Effector CD8-positive, alpha-beta T cell (primary cell): ENCODE data around the gene HTR2B.
A peak's percentile ranks its signal among the peaks of the same experiment; 100 is the strongest.
"Not testable (repeated sequence)": the region's sequence is repeated elsewhere in the genome, so short reads cannot be mapped to it uniquely, and the experiment has no call there.

Experiments
- DNase-seq: peaks from one replicate; lab custom pipeline; 2025; lab: John Stamatoyannopoulos, UW

Gene HTR2B

DNA sequence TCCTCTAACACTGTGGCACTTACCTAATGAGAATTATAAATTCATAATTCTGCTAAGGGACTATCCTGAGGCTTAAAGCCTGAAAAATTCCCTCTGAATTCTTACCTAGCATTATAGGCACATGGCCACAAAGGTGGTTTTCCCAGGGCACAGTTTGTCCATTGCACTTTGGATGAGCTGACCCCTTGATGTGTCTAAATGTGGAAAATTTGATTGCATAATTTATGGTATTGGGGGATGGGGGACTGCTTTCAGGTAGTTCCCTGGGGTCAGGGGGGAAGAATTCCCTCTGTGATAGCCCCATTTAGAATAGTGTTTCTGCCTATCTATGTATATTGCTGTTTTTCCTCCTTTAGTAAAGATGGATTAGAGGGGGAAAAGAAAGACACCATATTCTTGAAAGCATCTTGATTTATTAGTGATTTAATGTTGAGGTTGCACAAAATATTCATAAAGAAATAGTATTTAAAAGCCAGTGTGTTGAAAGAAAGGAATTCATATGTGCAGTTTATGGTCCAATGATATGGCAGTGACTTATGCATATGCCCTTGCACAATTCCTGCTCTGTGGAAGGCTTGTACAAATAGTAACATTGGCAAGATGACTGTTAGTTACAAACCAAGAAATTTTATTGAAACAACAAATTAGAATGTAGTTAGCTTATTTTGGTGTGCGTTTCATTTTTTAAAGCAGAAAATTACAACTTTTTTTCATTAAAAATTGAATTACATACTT, 8.7 kb upstream of the HTR2B start:
- no peak for DNase-seq

DNA sequence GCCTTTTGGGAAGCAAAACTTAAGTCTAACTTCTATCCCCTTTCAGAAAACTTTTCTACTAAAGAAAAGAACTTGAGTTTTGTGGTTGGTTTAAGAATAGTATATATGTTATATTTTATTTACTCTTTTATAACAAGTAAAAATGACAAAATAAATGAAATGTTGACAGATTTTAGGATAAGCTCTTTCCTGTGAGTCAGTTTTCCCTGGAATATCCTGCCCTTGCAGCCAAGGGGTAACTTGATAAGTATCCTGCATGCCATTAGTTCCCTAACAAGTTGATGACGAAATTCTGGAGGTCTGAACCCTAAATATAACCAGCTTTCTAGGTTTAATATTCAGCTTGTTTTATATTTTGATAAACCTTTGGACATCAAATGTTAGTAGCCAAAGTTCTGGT, 7.3 kb upstream of the HTR2B start:
- DNase-seq = no peak

DNA sequence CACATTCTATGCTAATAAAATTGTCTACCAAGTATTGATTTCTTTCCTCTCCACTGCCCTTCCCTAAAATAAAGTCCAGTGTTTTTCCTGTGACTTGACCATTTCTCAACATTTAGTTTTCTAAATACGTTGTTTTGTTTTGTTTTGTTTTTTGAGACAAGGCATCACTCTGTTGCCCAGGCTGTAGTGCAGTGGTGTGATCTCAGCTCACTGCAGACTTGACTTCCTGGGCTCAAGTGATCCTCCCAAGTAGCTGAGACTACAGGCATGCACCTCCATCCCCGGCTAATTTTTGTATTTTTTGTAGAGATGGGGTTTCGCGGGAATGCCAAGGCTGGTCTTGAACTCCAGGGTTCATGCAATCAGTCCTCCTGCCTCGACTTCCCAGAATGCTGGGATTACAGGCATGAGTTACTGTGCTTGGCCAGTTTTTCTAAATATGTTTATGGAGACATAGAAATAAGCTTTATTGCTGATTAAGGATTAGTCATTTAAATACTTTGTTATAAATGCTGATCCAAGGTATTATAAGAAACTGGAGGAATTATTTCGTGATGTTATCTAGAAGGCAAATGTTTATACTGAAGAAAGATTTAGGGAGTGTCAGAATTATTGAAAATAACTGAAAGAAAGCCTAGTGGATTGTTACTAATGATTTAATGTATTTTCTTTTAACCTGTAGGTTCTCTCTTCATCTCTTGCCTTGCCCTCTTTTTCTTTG, 5.7 kb upstream of the HTR2B start:
- DNase-seq = no peak

DNA sequence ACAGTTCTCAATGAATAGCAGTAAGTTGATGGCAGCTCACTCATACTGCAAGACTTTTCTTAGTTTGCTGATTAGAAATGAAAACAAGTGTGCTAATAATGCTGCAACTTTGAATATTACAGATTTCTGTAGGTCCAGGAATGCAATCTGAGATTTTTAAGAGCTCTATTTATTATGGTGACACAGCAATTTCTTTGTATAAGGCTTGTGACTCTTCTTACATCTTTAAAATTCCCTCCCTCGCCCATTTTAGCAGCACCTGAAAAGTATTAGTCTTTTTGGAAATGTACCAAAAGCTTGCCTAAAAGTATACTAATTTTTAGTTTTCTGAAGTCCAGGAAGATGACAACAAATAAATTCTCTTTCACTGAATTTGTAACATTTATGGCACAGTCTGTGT, 4.4 kb upstream of the HTR2B start:
- DNase-seq = no peak

DNA sequence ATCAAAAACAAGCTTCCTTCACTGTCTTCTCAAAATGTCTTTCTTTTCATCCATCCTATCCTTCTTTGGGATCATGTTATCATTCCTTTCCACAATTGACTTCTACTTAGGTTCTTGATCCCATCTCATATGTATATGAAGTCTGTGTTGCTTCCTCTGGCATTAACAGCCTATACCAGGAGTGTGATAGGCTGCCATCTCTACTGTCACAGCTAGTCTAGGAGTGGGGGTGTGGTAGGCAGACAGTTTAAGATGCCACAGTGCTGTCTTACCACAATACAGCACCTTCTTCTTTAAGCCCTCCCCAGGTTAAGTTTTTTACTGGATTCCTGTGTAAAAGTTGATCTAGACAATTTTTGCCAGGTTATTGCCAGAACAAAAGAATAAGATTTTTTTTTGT, 3.7 kb upstream of the HTR2B start:
- DNase-seq = no peak

DNA sequence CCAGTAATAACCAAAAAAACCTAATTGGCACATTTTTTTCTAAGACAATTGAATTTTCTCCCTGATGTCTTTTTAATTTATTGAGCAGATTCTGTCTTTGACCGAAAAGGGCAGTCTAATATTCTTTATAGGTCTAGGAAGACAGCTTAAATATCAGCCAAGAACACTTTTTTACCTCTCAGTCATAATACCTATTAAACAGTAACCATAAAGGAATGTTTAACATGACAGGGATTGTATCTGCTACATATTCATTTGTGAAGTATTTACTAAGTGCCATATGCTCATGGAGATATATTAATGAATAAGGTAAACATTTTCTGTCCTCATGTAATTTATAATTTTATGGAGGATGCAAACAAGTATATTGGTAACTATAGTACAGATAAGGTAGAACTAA, 3.1 kb upstream of the HTR2B start:
- no peak for DNase-seq

DNA sequence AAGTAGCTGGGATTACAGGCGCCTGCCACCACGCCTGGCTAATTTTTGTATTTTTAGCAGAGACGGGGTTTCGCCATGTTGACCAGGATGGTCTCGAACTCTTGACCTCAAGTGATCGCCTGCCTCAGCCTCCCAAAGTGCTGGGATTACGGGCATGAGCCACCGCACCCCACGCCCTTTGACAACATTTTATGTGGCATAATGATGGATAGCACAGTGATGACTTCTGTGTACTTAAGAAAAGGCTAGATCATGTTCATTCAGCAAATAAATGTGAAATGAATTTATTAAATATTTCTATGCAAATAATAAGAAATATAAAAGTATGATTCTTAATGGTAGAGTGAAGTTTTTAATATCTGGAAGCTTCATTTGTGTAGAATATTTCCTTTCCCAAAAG, 2.6 kb upstream of the HTR2B start:
- no peak for DNase-seq

DNA sequence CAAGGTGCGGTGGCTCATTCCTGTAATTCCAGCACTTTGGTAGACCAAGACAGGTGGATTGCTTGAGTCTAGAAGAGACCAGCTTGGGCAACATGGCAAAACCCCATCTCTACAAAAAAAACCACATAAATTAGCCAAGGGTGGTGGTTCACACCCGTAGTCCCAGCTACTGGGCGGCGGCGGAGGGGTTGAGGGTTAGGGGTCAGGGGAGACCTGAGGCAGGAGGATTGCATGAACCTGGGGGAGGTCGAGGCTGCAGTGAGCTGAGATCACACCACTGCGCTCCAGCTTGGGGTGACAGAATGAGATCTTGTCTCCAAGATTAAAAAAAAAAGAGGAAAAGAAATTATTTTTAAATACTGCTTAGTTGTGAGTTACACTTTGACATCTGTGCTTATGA, 1.3 kb upstream of the HTR2B start:
- no peak for DNase-seq

DNA sequence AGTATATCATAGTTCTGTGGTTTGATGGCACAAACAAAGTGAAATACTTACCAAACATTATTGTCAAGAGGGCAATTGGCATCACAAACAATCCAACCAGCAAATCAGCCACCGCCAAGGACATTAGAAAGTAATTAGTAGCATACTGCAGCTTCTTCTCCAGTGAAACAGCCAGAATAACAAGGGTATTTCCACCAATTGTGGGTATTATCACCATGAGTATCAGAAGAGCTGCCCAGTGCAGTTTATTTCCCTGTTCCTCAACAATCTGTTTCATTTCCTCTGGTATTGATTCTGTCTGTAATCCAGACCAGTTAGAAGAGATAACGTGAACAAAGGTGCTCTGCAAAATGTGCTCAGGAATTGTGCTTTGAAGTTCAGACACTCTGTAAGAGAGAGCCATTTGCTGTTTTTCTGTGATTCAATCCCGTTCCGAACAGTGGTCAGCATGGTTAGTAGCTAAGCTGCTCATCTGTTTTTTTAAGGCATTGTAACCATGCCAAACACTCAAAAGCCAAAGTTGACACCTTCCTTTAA, 1.4 kb downstream of the HTR2B start:
- DNase-seq = no peak

DNA sequence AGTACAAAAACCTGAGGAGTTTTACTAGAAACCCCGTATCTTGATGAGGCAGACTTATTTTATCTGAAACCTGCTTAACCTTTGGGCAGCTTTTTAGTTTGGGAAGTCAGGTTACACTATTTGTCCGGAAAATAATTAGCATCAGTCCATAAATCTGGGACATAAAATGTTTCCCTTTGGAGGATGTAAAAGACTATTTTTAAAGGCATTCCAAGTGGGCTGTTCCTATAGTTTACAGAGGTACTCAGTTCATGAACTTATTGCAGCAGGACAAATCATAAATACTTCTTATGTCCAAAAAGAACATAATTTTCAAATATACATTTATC, 6.3 kb downstream of the HTR2B start:
- no peak for DNase-seq

DNA sequence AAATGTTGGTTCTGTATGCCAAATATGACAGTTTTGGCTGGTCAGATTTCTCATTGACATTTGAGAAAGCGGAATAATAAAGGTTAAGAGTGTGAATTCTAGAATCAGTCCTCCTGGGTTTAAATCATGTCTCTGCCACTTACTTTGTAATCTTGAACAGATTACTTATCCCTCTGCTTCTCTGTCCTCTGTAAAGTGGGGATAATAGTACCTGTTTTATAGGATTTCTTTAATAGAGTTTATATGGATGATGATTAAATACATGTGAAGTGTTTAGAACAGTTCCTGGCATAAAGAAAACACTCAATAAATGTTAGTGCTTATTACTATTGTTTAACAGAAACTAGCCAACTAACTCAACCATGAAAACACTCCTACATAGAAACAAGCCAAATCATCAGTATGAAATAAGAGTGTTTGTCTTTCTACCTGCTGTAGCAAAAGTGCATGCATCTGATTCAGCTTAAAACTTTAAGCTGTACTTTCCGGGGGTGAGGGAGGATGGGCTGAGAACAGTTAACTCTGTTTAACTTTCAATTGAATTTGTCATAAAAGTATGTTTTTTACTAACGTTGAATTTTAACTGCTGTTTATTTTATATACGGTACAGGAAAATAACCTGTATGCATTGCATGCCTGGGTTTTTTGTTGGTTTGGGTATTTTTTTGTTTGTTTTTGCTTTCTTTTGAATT, 6.8 kb downstream of the HTR2B start:
- no peak for DNase-seq

DNA sequence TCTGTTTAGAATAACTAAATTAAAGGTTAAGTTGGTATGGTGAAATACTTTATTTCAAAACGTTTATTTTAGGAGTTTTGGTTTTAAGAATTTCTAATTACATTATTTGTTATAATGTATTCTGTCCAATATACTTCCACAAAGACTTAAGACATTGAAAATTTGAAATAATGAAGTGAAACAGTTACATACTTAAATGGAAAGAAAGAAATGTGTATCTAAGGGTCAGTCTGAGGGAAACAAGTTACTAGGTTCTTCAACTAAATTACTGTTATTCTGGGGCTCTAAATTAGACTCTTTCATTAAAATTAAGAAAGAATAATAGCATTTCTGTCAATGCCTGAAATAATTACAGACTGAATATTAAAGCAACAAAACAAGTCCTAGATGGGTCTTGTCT, 7.7 kb downstream of the HTR2B start:
- no peak for DNase-seq

DNA sequence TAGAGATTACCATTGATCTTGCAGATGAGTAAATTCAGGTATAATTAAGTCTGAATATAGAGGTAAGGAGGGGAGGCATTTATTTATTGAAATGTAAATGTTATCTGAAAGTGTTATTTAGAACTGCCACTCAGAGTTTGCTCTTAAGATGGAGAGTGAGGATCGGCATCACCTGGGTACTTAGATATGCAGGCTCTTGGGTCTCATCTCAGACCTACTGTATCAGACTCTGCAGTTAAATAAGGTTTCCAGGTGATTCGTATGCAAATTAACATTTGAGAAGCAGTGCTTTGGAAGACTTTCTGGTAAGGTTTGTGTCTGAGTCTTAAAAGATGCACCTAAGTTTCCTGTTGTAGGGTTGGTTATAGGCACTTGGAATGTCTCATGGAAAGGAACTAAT, 9.2 kb downstream of the HTR2B start:
- DNase-seq = no peak

DNA sequence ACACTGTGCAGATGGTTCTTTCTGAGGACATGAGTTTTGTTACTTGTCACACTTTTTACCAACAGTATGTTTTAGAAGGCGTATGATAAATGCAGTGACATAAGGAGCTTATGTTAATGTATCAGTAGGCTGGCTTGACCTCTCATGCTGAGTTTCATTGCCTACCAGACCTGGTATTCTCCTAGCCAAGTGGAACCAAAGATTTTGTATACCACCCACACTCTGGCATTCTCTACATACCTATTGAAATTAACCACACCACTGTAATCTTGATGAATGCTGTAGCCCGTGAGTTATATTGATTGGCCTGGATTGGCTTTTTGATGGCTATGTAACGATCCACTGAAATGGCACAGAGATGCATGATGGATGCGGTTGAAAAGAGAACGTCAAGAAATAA, 11.4 kb downstream of the HTR2B start:
- no peak for DNase-seq

DNA sequence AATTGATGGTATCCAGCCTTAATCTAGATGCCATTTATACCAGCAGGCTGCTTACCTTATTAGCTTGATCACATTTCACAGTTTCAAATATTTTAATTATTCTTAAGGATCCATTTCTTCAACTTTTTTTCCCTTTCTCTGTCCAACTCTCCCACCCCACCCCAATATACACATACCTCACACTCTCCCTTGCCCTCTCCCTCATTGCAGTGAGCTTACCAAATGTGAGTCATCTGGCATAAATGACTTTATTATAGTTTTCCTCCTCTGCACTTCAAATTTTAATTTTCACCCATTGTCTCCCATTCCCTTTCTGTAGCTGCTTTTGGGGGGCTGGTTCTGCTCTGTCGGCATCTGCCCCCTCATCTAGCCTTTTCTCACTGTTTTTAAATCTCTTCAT, 12.9 kb downstream of the HTR2B start:
- DNase-seq = no peak

DNA sequence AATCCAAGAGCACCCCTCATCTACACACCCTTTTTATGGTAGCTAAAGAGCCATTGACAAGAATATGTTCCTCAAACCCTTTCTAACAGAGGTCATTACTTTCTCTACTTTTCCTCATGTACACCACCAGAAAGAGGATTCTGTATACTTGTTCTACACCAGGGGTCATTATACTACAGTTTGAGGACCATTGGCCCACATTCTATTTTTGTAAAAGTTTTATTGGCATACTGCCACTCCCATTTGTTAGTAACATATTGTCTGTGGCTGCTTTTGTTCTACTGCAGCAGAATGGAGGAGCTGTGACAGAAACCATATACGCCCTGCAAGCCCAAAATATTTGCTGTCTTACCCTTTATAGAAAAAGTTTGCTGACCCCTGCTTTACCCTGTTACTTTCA, 14.3 kb downstream of the HTR2B start:
- no peak for DNase-seq

DNA sequence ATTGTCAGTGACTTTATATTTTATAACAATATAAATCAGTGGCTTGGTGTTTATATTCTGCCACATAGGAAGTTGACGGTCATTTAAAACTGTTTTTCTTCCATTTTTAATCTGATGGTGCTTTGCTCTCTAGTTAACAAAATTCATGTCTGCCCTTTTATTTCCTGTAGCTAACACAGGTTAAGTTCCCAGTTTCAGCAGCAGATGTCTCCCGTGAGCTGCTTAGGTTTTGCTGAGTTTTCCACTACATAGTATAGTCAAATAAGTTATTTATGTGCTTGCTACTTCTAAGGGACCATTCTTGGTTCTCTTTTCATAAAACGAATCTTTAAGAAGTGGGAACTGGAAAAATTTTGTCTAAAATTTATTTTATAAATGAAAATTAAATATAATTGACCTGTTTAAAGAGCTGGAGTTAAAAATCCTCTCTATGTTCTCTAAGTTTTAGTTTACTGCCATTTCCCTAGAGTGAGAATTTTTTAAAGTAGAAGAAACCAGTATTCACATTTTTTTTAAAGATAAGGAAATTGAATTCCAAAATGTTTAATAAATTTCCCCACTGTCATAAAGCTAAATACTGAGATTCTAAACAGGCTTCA, 20.6 kb downstream of the HTR2B start:
- DNase-seq = peak; percentile 2

DNA sequence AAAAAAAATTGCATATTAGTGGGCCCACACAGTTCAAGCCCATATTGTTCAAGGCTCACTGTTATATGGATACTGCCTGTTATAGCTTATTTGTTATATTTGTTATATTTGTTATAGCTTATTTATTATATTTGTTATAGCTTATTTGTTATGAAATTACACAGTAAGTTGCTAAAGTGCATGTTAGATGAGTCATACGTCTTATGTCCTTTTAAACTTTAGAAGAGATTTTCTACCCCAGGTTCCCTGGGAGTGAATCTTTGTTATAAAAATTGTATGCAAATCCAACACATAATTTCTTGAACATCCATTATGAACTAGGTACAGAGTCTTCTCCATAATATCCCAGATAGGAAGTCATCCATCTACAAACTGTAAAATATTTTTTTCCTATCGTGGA, 22.1 kb downstream of the HTR2B start:
- DNase-seq = no peak

DNA sequence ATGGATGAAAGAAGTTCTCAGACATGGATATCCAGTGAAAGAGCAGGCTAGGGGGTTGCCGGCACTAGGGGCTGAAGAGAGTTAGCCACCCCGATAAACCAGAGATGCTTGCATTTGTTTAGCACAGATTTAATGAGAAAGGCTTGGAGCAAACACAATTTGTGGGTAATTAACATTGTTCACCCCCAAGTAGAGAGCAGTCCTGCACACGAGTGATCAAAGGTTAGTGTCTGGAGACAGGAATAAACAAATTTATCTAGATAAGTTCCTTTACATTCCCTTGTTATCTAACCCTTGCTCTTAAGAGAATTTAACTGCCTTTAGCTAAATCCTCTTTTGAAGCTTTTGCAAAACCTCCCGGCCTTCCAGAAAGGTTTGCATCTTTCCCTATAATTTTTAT, 23.9 kb downstream of the HTR2B start:
- DNase-seq = no peak

DNA sequence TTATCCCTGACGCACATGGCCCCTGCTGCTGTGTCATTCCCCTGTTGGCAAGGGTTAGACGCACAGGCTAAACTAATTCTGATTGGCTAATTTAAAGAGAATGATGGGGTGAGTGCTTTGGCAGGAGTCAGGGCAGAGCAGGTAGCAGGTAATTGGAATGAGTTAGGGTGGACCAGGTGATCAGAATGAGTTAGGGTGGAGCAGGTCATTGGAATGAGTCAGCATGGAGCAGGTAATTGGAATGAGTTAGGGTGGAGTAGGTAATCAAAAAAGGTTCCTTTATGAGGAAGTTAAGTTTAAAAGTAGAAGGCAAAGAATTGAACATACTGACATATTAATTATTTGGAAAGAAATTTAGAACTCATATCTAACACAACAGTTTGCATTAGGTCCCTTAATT, 24.5 kb downstream of the HTR2B start:
- DNase-seq = not testable (repeated sequence)

DNA sequence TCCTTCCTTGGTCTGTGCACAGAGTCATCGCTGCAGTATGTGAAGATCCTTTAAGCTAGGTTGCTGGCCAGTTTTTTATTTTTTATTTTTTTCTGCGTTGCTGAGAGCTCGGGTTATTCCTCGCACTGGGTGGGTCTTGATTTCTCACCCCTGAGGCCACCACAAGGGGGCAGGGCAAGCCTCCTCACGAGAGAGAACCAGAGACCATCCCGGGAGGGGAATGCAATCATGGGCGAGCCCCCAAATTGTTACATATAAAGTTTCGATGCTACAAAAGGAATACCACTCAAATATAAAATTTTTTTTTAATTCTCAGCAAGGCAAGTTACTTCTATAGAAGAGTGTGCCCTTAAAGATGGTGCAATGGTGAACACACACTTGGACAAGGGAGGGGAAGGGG, 24.9 kb downstream of the HTR2B start:
- DNase-seq = no peak

DNA sequence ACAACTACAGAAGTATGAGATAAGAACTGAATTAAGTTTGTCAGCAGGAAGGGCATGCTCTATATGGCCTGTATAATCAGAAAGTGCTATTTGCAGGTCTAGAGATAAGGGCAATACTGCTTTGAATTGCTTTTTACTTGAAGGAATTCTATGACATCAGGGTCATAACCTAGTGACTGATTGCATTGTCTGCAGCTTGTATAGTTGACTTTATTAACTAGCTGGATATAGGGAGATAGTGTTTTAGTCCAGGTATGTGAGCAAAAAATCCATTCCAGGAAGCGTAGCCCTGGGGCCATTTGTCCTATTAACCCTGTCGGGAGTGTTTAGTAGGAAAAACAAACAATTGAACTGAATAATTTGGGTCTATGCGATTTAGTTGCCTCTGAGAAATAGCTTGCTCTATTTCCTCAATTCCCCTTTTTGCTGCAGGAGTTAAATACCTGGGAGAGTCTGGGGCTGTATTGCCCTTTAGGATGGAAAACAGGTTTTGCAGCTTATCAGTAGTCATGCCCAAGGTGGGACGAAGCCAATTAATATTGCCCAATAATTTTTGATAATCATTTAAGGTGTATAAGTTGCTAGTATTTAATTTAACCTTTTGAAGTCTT, 30.0 kb downstream of the HTR2B start:
- DNase-seq = no peak
